Astrocyte of the hippocampus (primary cell): ENCODE results near the gene METAP2.
A peak's percentile ranks its signal among the peaks of the same experiment; 100 is the strongest.

Experiments used
- DNase-seq: peaks from one replicate; pipeline ENCODE4 v3.0.0; 2011; ENCODE audit warnings: low read depth, low spot score

The METAP2 gene

DNA sequence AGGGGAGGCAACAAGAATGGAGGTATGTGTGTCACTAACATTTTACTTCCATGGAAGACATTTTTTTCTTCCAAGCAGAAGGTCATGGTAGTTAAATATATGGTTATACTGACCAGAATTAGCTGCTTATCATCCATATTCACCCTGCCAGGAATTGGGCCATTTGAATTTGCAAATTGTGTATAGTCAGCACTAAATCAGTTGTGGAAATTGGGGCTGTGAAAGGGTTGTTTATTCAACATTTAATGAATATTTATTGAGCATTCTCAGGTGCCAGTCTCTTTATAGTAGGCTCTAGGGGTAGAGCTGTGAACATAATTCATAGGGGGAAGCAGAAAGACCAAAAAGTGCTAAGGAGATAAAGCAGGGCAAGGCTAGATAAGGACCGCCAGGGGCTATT is 38.0 kb downstream of the METAP2 start:
- no peak for DNase-seq

DNA sequence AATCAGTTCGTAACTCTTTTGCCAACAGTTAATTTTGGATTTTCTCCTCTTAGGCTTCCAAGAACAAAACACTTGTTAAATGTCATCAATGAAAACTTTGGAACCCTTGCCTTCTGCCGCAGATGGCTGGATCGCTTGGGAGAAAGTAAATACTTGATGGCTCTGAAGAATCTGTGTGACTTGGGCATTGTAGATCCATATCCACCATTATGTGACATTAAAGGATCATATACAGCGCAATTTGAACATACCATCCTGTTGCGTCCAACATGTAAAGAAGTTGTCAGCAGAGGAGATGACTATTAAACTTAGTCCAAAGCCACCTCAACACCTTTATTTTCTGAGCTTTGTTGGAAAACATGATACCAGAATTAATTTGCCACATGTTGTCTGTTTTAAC is 39.6 kb downstream of the METAP2 start:
- no peak for DNase-seq

DNA sequence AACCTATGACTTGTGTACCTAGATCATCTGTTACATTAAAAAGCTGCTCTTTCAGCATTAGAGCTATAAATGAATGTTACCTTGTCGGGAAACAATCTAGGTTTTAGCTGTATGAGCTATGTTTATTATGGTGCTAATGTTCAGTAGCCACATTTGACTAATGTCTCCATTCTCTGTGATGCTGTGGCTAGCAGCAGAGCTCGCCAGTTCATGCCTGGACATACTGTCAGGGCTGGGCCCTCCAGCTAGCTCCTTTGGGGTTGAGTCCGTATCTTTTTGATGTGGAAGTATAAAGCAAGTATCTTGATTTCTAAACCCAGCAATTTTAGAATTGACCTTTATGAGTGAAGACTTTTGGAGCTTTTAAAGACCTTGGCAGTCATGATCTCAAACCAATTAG is 41.2 kb downstream of the METAP2 start:
- DNase-seq = no peak

DNA sequence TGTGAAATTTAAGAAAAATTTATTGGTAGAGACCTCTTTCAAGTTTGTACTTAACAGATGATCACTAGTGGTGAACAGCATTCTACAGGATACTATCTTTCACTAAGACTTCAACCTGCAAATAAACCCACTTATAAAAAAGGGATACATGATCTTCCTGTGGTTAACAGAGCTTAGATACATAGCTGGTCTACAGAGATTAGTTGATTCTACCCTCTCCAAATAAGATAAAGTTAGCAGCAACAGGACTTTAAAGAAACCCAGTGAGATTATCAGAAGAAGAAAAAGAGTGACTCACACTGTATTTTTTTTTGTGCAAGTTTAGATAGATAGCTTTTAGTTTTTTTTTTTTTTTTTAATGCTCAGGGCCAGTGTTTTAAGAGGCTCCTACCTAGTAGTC is 42.8 kb downstream of the METAP2 start:
- no peak for DNase-seq

DNA sequence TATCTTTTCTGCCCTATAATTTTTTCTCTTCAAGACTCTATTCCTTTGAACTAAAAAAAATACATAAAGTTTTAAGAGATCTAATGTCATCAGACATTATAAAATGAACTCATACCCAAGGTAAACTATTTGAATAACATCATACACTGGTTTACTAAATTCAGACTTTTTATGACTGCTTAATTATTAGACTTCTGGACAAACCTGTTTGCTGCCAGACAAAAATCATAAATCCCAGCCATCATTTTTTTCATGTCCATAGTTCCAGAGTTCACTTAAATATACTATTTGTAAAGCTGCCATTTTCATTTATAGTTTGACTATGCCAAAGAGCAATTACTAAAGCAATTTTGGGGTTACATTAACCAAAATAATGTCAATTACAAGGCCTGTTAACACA is 43.3 kb downstream of the METAP2 start:
- no peak for DNase-seq

DNA sequence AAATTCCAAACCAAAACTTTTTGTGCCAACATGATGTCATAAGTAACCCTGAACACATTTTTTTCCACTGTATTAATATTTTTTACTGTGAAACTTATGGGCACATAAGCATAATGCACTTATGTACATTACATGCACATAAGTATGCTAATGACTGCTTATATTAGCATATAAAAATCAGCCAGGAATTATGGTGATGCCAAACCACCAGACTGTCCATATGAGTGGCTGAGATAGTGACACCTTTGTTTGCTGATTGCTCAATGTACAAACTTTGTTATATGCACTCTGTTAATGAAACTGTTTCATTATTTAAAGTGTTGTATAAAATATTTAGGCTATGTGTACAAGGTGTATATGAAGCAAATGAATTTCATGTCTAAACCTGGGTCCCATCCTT is 45.0 kb downstream of the METAP2 start:
- no peak for DNase-seq

DNA sequence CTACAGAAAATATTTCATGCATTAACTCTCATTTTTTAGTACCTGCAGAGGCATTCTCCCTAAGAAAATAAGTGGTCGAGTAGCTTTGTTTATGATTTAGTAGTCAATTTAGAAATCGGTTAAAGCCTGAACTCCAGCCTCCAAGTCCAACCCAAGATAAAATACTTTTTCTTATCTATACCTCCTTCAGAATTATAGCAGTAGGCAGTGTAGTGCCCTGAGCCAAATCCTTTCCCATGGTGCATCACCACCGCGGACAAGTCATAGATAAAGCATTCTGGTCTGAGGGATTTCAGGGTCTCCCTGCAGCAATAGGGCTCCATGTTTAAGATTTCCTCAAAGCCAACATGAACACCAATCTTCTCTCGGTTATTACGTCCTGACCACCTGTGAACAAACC is 46.9 kb downstream of the METAP2 start:
- DNase-seq = no peak

DNA sequence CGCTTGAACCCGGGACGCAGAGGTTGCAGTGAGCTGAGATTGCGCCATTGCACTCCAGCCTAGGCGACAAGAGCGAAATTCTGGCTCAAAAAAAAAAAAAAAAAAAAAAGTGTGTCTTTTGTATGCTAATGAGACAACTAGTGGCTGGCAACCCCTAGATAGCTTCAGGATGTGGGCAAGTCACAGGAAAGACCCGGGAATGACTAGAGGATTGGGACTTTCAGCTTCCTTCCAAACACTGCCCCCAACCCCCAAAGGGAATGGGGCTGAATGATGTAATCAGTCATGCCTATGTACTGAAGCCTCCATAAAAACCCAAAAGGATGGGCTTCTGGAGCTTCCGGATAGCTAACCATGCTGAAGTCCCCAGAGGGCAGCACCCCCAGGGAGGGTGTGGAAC is 48.7 kb downstream of the METAP2 start:
- no peak for DNase-seq

DNA sequence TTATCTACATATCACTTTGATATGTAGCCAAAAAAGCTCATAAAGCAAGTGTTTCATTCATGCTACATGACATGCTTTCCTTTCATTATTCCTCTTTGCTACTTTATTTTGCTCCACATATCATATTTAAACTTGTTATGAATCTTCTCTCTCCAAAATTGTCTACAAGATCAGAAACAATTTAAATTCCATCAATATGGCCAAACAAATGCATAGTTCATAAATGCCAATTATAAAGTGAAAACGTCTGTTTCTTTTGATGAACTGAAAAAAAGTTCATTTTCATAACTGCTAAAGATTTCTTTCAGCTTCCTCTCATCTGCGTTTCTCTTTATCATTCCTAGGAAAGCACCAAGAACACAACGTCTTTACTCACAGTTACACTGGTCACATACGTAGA is 54.5 kb downstream of the METAP2 start:
- DNase-seq = no peak

DNA sequence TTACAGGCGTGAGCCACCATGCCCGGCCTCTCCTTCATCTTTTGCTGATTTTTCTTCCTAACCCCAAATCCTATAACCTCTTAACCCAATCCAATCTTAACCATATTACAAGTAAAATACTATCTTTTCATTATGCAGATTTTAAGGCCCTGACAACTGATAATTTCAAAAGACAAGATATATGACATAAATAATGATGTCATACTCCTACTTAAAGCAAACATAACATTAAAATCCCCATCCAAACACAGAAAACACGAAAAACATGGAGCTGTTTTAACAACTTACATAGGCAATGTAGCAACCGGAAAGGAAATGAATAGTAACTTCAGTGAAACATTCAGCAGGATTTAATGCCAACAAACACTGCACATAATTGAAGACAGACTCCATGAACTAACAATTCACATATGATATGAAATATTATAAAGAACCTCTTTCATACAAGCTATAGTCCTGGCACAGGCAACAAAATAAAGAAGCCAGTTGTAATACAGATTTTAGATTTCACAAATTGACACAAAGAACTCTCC is 55.8 kb downstream of the METAP2 start:
- no peak for DNase-seq

DNA sequence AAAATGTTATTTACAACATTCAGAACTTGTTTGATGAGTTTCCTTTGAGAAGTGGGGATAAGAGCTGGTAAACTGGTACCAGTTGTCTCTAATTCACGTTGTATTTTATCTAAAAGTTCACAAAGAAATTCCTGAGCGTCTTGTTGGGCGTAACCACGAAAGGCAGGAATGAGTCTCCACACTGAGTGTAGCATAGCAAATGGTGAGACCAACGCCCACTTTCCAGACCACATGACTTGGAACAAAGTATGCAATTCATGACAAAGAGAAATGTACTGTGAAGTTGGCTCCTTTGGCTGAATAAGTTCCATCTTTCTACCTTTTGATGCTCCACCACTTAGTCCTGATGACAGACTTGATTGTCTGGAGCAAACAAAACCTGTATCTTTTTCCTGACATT is 58.9 kb downstream of the METAP2 start:
- peak; percentile 73 for DNase-seq

DNA sequence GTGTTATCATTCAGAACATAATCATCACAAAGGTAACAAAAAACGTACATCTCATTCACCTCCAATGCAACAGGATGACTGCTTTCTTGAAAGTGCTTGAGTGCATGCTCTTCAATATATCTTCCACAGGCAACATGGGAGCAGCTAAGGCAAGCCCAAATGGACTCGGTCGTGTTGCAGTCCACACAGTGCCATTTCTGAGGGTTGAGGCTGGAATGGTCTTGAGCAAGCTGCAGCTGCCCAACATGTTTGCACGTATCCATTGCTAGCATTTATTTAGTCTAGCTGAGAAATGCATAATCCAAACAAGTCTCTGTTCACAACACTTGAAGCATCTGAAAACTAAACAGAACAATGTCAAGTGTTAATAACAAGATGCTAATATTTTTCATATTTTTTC is 60.0 kb downstream of the METAP2 start:
- DNase-seq = no peak

DNA sequence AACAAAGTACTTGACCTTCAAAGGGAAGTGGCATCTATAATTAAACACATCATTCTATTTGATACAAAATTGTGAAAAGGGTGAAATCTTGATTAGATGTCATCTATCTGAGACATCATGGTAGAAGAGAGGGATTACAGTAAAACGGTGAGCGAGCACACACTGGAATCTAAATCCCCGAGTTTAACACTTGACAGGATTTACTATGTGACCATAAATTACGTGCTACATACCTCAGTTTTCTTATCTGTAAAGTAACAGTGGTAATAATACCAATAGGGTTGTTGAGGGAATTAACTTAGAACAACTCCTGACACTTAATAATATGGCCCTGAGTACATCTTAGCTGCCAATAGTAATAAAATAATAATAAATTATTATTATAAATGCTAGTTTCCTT is 64.1 kb downstream of the METAP2 start:
- no peak for DNase-seq

DNA sequence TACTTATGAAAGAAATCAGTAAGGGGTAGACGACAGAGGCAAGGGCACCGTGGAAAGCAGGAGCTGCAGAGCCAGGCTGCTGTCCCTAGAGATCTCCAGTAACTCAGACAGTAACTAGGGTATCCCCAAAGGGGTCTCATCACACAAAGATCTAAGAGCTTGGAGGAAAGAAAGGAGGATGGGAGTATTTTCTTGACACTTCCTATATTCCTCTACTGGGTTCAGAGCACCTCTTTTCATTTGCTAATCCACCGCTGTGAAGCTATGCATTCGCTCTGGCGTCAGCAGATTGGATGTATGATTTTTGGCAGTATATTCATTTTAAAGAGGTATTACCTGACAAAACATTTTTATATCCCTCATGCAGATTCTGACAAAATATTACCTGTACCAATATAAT is 64.7 kb downstream of the METAP2 start:
- DNase-seq = no peak

DNA sequence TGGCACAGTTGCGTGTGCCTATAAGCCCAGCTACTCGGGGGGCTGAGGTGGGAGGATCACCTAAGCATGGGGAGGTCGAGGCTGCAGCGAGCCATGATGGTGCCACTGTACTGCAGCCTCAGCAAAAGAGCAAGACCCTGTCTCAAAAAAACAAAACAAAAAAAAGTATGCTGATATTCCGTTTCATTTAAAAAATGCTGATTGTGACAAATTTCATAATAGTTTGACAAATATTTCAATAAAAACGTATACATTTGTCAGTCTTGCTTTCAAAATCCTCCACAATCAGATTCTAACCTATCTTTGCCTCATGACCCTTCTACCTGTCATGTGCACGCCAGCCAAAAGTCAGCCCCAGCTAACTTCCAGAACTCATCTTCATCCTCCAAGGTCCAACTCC is 67.5 kb downstream of the METAP2 start:
- DNase-seq = no peak

DNA sequence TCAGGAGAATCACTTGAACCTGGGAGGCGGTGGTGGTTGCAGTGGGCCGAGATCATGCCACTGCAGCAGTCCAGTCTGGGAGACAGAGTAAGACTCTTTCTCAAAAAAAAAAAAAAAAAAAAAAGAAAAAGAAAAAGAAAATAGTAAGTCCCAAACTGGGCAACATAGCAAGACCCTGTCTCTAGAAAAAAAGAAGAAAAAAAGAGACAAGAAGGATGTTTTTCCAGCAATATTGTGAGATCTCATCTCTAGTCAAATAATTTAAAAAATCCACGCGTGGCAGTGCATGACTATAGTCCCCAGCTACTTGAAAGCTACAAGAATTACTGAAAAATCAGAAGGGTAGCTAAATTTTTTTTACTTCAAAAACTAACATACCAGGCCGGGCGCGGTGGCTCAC is 69.4 kb downstream of the METAP2 start:
- DNase-seq = no peak

DNA sequence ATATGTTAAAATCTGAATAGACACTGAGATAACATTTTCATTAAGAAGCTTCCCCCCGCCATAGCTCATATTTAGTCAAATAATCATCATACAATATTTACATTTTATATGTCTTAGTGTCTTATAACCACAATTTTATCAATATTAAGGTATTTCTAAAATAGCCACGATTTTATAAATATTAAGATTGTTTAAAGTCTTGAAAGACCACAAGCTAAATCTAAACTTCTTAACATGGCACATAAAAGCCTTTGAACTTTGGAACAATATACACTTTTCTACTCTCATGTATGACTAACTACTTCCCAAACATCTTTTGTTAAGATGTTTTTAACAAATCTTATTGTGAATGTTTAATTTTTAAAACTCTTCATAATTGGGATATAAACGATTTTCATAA is 70.8 kb downstream of the METAP2 start:
- no peak for DNase-seq

DNA sequence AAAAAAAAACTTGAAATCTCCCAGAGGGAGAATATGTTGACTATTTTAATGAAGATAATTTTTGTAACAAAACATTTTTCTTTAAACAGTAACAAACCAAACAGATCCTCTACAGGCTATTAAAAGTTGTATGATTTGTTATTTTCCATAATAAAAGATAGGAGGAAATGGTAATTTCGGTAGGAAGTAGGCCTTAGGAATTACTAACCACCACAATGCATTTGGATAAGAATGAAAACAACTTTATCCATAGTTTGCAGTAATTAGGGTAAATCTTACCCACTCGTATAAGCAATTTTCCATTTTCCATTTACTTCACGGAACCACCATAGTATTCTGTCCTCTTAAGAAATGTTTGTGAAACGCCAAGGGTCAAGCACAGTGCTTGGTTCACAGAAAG is 71.4 kb downstream of the METAP2 start:
- DNase-seq = no peak

DNA sequence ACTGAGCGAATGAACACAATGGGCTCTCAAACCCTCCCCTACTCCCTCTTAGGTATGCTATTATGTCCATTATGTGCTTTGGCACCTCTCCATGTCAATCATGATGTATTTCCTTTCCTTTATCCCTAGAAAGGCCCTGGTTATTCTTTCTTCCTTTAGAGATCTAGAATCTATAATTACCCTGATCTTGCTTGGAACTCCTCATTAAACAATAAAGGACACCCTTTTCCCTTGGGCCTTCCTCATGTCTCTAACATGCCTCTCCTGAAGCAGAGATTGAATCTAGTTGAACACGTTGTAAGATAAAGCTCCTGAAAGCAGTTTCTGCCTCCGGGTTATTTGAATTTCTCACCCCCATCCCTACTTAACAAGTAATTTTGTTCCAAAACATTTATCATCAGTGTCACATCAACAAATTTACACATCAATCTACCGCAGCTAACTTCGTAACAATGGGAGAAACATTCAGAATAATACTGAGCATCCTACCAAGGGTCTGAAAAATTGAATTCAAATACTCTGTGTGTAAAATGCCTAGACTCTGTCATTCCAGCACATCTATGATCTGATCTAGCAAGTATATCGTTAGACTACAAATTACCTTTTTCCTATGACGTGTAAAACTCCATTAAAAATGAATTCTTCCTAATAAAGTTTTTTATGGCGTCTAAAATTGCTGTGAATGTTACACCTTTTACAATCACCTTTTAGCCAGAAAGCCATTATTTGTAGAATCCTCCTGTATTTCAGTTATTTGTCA is 72.0 kb downstream of the METAP2 start:
- DNase-seq = peak; percentile 39

DNA sequence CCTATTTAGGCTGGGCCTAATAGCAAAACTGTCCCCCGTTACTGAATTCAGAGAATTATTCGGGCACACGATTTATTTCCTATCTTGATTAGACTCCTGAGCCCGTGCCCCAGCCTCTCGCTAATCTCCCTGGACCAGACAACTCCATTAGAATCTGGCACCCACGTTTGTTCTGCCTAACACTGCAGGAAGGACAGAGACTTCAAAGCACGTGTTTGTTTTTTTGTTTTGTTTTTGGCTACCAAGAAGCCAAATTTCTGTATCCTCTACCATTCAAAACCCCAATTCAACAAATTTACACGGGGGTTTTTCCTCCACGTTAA is 72.5 kb downstream of the METAP2 start:
- no peak for DNase-seq

DNA sequence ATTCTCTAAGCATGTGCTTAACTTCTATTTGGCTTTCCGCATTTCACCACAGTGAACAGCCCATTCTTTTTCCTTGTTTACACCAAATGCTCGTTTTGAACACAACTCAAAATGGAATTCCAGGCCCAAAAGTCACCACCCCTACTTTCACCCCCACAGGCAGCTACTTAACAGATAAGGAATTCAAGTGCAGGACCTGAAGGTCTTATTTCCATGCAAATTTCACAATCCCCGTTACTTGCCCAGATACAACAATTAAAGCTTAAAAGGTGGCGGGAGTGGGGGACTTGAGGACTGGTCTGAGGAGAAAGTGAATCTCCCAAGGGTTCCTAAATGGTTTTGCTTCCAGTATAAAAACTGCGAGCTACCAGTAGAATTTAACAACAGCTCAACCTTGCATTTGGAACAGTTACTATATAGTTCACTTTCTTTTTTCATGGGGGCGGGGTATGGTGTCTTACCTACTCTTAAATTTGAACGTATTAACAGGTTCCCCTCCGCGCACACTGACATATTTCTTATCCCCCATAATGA is 73.6 kb downstream of the METAP2 start:
- DNase-seq = peak; percentile 56

DNA sequence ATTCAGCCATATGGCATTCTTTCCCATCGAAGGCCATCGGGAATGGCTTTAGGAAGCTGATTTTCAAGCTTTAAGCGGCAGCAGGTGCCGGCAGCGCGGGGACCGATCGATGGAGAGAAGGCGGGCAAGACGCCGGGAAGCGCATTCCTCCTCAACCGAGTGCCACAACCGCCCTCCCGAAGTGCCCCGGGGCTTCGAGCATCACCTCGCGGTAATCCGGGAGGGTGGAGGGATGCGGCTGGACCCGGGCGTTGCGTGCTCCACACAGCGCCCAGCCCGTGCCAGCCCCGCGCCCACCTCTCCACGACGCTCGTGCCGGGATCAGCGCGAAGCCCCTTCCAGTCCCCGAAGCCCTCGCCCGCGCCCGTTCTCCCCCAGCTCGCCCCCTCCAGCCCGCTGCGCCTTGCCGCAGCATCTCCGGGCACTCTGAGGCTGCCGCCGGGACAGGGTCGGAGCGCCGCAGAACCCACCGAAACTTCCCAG is 74.1 kb downstream of the METAP2 start:
- DNase-seq = peak; percentile 68

DNA sequence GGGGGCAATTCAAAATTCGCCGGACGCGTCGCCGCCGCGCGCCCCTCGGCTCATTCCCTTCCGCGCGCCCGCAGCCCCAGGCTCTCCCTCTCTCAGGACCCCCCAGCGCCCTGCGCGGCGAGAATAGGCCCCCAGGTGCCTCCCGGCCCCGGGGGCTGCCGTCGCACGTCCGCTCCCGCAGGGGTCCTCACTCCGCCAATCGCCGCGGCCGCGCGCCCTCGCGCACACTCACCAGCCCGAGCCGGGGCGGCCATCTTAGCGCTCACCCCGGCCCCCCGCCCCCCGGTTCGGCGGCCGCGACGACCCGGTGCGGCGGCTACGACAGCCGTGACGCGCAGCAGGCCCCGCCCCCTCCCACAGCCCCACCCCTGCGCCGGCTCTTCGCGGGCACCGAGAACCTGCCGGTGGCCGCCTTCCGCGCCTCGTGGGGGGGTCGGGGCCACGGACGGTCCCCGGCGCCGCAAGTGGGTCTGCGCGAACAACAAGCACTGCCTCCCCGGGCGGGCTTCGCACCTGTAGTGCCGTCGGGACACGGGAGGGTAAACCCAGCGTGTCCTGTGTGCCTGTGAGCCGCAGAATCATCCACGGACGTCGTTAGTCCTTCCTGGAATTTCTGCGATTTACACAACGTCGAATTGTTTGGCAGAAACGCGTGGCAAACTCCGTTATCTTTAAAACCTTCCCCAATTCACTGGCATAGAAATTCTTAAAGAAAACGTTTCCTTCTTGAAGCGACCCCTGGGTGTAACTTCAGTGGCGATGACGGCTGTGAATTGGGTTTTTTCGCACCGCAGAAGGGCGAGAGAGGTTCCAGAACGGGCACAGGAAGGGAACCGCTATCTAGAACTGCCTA is 74.8 kb downstream of the METAP2 start:
- DNase-seq = peak; percentile 83
